Measurements from ENCODE around the gene NDUFS1. TPM values are rescaled to one million over a fixed set of nuclear protein-coding genes. Genes with fewer than 3 reads are reported as not detected.

Gene NDUFS1
- total and polyA plus RNA-seq, 2 of the 8 experiments (the other 6 are each of a cell fraction or from before 2014, with no cell fraction given), result 42.1 to 97.0 TPM

GRCh38 chr2:206082298-206082843 lies 76.9 kb downstream of the NDUFS1 start (continued):
- peak; percentile 47 for TF ChIP-seq CHD7 (IDR thresholded peaks at IDR 0.05; ENCODE audit: insufficient replicate concordance, low read length)
- no peak for TF ChIP-seq CTBP2 (IDR thresholded peaks at IDR 0.05; ENCODE audit: borderline replicate concordance, insufficient read depth, insufficient read length, low read length)
- TF ChIP-seq KDM1A (IDR thresholded peaks at IDR 0.05; ENCODE audit: borderline replicate concordance, low read length), result no peak
- peak; percentile 39; the same call in 1 of the 2 replicates for TF ChIP-seq POLR2AphosphoS5 (IDR thresholded peaks at IDR 0.05; ENCODE audit: low read depth, low read length)
- TF ChIP-seq PHF8 (conservative IDR thresholded peaks at IDR 0.05; ENCODE audit: low read depth, low read length), result no peak
- TF ChIP-seq CBX8 (IDR thresholded peaks at IDR 0.05; ENCODE audit: borderline replicate concordance, low read depth, low read length), result no peak
- TF ChIP-seq BCL11A (IDR thresholded peaks at IDR 0.05; ENCODE audit: low read depth in 2 of 2, low read length in 2 of 2), result no peak
- TF ChIP-seq HDAC6 (IDR thresholded peaks at IDR 0.05; ENCODE audit: low read depth, low read length), result no peak
- TF ChIP-seq FOSL1 (IDR thresholded peaks at IDR 0.05; ENCODE audit: insufficient read depth, low read depth, low read length), result no peak
- TF ChIP-seq EZH2 (IDR thresholded peaks at IDR 0.05; ENCODE audit: low read depth, low read length, severe bottlenecking), result no peak
- no peak for TF ChIP-seq RXRA (IDR thresholded peaks at IDR 0.05; ENCODE audit: insufficient read depth, low read depth, low read length)

All from H1 (cell line).